ENCODE measurements around the gene CNR2.
A peak's percentile ranks its signal among the peaks of the same experiment; 100 is the strongest.
"Not testable (repeated sequence)": the region's sequence is repeated elsewhere in the genome, so short reads cannot be mapped to it uniquely, and the experiment has no call there.

CNR2 gene

GRCh38 chr1:23827717-23828116 lies 85.4 kb downstream of the CNR2 start:
- DNase-seq: no peak

GRCh38 chr1:23826590-23826989 lies 86.6 kb downstream of the CNR2 start:
- DNase-seq: not testable (repeated sequence)

GRCh38 chr1:23825762-23826522 lies 87.2 kb downstream of the CNR2 start:
- DNase-seq: no peak

GRCh38 chr1:23825076-23825761 lies 87.9 kb downstream of the CNR2 start, which contains the start of gene HMGCL:
HMGCL (minus strand) TSS chr1:23825429; CDS start chr1:23825415, 14 bp downstream.
- DNase-seq: peak; percentile 90

DNA sequence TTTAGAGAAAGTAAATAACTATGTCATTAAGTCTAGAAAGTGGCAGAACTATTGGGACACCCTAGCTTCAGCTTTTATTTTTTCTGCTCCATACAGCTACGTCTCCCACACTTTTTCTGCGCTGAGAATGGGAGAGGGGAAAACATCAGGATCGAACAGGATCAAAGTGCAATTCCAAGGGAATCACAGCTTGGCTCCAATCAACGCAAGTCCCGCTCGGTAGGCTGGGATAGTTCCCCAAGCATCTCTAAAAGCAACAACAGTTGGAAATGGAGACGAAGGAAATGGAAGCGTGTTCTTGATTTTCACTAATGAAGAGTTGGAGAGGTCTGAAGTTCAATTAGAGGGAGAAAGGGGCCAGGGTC lies 88.5 kb downstream of the CNR2 start:
- DNase-seq: no peak

- DNase-seq: no peak
Observed at GRCh38 chr1:23823767-23824166, 89.4 kb downstream of the CNR2 start.
